ENCODE results near the gene TROAP.

The TROAP gene

DNA sequence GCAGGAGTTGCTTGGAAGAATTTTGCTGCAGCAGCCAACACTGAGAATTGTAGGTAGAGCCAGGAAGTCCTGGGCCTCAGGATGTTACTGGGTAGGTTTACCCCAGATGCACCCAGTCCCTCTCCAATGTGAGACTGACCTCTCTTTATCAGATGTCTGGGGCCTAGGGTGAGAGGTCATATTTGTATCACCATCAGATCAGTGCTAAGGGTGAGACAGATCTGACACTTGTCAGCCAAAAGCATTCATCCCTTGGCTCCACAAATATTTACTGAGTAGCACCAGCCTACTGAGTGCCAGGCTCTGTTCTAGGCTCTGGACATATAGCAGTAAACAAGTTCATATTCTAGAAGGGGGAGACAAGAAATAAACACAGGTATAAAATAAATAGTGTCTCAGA is 4.3 kb downstream of the TROAP start:
- TF ChIP-seq, protein P1, sequence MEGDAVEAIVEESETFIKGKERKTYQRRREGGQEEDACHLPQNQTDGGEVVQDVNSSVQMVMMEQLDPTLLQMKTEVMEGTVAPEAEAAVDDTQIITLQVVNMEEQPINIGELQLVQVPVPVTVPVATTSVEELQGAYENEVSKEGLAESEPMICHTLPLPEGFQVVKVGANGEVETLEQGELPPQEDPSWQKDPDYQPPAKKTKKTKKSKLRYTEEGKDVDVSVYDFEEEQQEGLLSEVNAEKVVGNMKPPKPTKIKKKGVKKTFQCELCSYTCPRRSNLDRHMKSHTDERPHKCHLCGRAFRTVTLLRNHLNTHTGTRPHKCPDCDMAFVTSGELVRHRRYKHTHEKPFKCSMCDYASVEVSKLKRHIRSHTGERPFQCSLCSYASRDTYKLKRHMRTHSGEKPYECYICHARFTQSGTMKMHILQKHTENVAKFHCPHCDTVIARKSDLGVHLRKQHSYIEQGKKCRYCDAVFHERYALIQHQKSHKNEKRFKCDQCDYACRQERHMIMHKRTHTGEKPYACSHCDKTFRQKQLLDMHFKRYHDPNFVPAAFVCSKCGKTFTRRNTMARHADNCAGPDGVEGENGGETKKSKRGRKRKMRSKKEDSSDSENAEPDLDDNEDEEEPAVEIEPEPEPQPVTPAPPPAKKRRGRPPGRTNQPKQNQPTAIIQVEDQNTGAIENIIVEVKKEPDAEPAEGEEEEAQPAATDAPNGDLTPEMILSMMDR (conservative IDR thresholded peaks at IDR 0.05) = no peak
- TF ChIP-seq ZFX (IDR thresholded peaks at IDR 0.05) = no peak
- H3K27ac ChIP-seq = no peak overlapping the region

DNA sequence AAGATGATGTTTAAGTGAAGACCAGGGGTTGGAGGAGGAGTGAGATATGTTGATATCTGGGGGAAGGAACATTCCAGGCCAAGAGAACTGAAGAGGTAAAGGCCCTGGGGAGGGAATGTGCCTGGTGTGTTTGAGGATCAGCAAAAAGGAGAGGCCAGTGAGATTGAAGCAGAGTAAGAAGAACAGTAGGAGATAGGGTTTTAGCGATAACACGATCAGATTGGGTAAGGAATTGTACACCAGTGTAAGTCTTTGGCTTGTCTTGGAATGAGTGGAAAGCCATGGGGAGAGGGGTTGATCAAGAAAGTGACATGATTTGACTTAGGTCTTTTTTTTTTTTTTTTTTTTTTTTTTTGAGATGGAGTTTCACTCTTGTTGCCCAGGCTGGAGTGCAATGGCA is 4.8 kb downstream of the TROAP start:
- TF ChIP-seq, protein P1 (conservative IDR thresholded peaks at IDR 0.05) = no peak
- no peak for TF ChIP-seq ZFX (IDR thresholded peaks at IDR 0.05)
- H3K27ac ChIP-seq = no peak overlapping the region

DNA sequence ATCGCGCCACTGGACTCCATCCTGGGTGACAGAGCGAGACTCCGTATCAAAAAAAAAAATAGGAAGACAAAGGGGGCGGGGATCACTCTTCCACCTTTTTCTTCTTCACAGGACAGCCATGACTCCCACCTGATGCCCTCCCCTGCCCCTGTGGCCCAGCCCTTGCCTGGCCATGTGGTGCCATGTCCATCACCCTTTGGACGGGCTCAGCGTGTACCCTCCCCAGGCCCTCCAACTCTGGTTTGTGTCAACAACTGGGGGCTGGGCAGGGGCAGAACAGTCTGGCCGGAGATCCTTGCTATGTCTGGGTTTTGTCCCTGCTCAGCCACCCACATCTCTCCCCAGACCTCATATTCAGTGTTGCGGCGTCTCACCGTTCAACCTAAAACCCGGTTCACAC is 5.8 kb downstream of the TROAP start:
- TF ChIP-seq, protein P1 (conservative IDR thresholded peaks at IDR 0.05) = no peak
- TF ChIP-seq ZFX (IDR thresholded peaks at IDR 0.05) = no peak
- H3K27ac ChIP-seq = no peak overlapping the region

DNA sequence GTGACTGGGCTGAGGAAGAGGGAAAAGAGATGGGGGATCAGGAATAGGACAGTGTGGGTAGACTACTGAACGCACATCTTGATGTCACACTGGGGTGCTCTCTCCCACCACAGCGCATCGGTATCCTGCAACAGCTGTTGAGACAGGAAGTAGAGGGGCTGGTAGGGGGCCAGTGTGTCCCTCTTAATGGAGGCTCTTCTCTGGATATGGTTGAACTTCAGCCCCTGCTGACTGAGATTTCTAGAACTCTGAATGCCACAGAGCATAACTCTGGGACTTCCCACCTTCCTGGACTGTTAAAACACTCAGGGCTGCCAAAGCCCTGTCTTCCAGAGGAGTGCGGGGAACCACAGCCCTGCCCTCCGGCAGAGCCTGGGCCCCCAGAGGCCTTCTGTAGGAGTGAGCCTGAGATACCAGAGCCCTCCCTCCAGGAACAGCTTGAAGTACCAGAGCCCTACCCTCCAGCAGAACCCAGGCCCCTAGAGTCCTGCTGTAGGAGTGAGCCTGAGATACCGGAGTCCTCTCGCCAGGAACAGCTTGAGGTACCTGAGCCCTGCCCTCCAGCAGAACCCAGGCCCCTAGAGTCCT is 7.1 kb downstream of the TROAP start:
- TF ChIP-seq ZFX (IDR thresholded peaks at IDR 0.05) = no peak
- TF ChIP-seq, protein P1 (conservative IDR thresholded peaks at IDR 0.05) = no peak
- no peak overlapping the region for H3K27ac ChIP-seq

DNA sequence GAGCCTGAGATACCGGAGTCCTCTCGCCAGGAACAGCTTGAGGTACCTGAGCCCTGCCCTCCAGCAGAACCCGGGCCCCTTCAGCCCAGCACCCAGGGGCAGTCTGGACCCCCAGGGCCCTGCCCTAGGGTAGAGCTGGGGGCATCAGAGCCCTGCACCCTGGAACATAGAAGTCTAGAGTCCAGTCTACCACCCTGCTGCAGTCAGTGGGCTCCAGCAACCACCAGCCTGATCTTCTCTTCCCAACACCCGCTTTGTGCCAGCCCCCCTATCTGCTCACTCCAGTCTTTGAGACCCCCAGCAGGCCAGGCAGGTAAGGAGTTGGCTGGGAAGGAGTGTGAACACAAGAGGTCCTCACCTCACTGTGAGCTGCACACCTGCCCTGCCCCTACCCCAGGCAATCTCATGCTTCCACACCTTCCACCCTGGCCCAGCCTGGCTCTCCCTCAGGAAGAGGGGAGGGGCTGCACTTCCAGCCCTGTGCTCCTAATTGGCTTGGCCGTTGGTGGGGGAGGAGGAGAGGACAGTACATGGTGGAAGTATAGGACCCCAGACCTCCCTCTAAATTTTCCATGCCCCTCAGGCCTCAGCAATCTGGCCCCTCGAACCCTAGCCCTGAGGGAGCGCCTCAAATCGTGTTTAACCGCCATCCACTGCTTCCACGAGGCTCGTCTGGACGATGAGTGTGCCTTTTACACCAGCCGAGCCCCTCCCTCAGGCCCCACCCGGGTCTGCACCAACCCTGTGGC is 7.8 kb downstream of the TROAP start:
- no peak for TF ChIP-seq ZFX (IDR thresholded peaks at IDR 0.05)
- TF ChIP-seq, protein P1 (conservative IDR thresholded peaks at IDR 0.05) = no peak
- H3K27ac ChIP-seq = peak overlapping the region; percentile 21; the same call in 1 of the 2 replicates

DNA sequence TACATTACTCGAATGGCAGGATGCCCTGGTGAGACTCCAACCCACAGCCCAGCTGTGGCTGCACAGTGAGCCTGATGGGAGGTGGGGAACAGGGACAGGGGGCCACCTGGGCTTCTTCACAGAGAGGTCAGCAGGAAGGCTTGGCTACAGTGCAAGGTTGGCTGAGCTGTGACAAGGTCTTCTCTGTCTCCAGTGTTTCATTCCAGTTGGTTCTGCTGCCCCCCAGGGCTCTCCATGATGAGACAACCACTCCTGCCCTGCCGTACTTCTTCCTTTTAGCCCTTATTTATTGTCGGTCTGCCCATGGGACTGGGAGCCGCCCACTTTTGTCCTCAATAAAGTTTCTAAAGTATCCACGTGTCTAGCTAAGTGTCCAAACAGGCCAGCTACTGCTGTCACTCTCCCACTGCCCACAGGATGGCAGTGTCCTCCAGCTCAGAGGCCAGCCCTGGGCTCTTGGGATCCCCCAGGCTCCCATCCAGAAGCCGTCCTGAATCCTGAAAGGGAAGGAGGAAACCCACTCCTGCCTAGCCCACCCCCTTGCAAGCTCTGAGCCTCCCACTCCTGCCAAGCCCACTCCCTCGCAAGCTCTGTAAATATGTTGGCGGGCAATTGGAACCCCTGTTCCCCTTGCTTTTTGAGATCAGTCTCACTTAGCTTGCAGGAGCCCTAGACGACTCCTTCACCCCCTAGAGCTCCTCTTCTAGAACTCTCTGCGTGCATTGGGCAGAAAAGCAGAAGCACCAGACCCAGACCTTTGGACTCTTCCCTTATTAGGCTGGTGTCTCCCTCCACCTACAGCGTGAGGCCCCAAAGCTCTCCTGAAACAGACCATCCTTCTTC is 8.5 kb downstream of the TROAP start:
- no peak for TF ChIP-seq ZFX (IDR thresholded peaks at IDR 0.05)
- TF ChIP-seq, protein P1 (conservative IDR thresholded peaks at IDR 0.05) = peak; percentile 92
- H3K27ac ChIP-seq = peak overlapping the region; percentile 21; the same call in 1 of the 2 replicates

DNA sequence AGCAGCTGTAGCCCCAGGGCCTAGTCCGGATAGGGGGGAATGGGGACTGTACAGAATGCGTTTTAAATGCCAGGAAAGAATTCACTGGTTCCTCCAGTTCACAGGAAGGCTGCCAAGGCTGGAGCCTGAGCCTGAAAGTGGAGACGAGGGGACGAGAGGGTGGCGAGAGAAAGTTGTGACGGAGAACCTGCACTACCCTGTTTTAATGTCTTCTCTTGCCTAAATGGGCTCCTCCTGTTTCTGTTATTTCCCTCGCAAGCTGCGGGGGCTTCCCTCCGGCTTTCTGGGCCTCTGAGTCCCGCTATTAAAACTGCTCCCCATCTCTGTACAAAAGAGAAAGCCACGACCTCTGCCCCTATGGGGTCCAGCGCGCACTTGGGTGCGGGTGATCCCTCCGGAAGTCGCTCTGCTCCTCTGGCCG is 9.4 kb downstream of the TROAP start:
- TF ChIP-seq, protein P1 (conservative IDR thresholded peaks at IDR 0.05) = no peak
- TF ChIP-seq ZFX (IDR thresholded peaks at IDR 0.05) = no peak
- no peak overlapping the region for H3K27ac ChIP-seq

Measured in C4-2B (cell line).